Globus pallidus (tissue), 1 donor: Measurements from ENCODE around the gene SSPN.
"Not testable (repeated sequence)": the region's sequence is repeated elsewhere in the genome, so short reads cannot be mapped to it uniquely, and the experiment has no call there.

Experiments
- DNase-seq: peaks from one replicate; pipeline ENCODE4 v3.0.0-alpha.2; 2015; ENCODE audit warnings: low spot score

The SSPN gene

GRCh38 chr12:26229910-26230309, 34.5 kb downstream of the SSPN start:
- DNase-seq, result no peak

GRCh38 chr12:26231470-26231869, 36.1 kb downstream of the SSPN start:
- DNase-seq, result no peak

- DNase-seq, result no peak
Measured at GRCh38 chr12:26231921-26232320, 36.5 kb downstream of the SSPN start.

- DNase-seq, result no peak
Measured at GRCh38 chr12:26233631-26234030, 38.3 kb downstream of the SSPN start.

GRCh38 chr12:26235465-26235864, 40.1 kb downstream of the SSPN start:
- not testable (repeated sequence) for DNase-seq

GRCh38 chr12:26238341-26239121, 43.2 kb downstream of the SSPN start:
- DNase-seq, result no peak

GRCh38 chr12:26239122-26239851, 43.9 kb downstream of the SSPN start:
- peak; percentile 92 for DNase-seq

- peak; percentile 39 for DNase-seq
Measured at GRCh38 chr12:26239852-26240815, 44.8 kb downstream of the SSPN start.

- no peak for DNase-seq
Measured at GRCh38 chr12:26241080-26241479, 45.7 kb downstream of the SSPN start.

- DNase-seq, result no peak
Measured at GRCh38 chr12:26242683-26243082, 47.3 kb downstream of the SSPN start.

- DNase-seq, result no peak
Measured at GRCh38 chr12:26244503-26244902, 49.1 kb downstream of the SSPN start.

GRCh38 chr12:26245175-26245942, 50.0 kb downstream of the SSPN start:
- DNase-seq, result no peak

- no peak for DNase-seq
Measured at GRCh38 chr12:26246483-26247164, 51.3 kb downstream of the SSPN start.

GRCh38 chr12:26247873-26248272, 52.5 kb downstream of the SSPN start:
- DNase-seq, result no peak

- no peak for DNase-seq
Measured at GRCh38 chr12:26250801-26251200, 55.4 kb downstream of the SSPN start.

GRCh38 chr12:26251600-26251999, 56.2 kb downstream of the SSPN start:
- no peak for DNase-seq

- no peak for DNase-seq
Measured at GRCh38 chr12:26252946-26253345, 57.6 kb downstream of the SSPN start.

- DNase-seq, result no peak
Measured at GRCh38 chr12:26255893-26256645, 60.7 kb downstream of the SSPN start.

GRCh38 chr12:26264215-26264838, 69.0 kb downstream of the SSPN start:
- DNase-seq, result no peak

GRCh38 chr12:26265606-26266005, 70.2 kb downstream of the SSPN start:
- no peak for DNase-seq
